ENCODE measurements around the gene CNTNAP2.
A peak's percentile ranks its signal among the peaks of the same experiment; 100 is the strongest.

CNTNAP2 gene

DNA sequence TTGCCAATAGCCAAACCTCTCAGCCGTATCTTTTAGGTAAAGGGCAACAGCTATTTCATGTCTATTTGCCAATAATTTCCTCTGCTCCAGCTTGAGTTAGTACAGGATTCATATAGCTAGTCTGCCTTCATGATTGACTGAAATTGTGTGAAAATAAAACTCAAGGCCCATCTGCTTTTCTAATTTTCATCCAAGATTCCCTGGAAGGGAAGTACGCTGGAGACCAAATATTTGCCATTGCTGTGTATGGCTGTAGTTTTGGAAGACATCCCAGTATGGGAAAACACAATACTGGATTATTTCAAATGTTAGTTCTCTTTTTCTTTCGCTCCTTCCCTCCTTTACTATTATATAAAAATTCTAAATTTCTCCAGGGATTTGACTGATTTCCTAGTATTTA lies 652.4 kb downstream of the CNTNAP2 start:
- DNase-seq (ENCODE audit: low spot score): no peak

DNA sequence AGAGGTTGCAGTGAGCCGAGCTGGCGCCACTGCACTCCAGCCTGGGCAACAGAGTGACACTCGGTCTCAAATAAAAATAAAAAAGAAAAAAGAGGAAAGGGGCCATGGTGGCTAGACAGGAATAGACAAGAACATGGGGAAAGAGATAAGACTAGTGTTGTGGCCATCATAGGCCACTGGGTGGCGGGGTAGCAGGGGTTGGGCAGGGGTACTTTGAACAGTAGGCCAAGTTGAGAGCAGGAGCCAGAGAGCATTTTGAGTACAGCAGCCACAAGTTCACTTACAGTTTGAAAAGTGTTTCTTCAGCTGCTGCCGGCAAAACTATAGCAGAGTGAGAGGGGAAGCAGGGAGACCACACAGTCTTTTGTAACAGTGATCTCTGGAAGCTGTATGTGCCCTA lies 656.0 kb downstream of the CNTNAP2 start:
- DNase-seq (ENCODE audit: low spot score): no peak

DNA sequence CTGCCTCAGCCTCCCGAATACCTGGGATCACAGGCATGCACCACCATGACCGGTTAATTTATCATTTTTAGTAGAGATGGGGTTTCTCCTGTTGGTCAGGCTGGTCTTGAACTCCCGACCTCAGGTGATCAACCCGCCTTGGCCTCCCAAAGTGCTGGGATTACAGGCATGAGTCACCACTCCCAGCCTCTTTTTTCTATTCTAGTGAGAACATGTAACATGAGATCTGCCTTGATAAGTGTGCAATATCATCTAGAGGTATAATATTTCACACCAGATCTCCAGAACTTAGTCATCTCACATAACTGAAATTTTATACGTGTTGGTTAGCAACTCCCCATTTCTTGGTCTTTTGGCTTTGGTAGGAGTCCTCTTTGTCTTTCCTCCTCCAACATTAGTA lies 656.9 kb downstream of the CNTNAP2 start:
- no peak for DNase-seq (ENCODE audit: low spot score)

DNA sequence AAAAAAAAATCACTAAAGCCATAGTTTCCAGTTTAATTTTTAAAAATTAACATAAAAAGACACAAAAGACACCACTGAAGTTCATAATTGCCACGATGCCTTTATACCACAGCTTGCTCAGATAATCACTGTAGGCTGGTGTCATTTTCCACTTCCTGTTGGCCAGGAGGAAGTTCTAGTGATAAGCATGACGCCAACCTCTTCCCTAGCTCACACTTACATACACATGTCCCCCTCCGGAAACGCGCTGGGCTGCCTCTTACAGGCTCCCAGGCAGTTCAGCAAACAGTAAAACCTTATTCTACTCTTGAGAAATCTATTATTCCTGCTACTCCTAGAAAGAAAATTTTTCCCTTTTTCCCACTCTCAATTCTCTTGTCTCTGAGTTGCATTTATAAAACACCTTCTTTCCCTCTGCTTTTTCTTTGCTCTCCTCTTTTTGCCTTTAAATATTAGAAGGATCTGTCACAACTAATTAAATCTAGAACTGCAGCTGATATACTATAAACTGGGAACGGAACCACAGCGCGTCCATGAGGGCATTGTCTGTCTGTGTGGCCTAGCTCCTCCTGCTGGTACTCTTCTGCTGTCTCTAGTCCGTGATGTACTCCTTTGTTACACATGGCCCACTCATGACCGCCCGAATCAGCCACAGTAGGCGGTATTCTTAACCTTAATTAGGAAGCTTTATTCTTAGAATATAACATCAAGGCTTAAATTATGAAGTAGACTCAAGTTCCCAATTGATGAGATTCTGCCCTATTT lies 664.9 kb downstream of the CNTNAP2 start:
- DNase-seq (ENCODE audit: low spot score): no peak

DNA sequence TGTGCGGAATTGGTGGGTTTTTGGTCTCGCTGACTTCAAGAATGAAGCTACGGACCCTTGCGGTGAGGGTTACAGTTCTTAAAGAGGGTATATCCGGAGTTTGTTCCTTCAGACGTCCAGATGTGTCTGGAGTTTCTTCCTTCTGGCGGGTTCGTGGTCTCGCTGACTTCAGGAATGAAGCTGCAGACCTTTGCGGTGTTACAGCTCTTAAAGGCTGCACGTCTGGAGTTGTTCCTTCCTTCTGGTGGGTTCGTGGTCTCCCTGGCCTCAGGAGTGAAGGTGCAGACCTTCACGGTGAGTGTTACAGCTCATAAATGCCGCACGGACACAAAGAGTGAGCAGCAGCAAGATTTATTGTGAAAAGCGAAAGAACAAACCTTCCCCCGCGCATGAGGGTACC lies 670.7 kb downstream of the CNTNAP2 start:
- DNase-seq (ENCODE audit: low spot score): no peak

DNA sequence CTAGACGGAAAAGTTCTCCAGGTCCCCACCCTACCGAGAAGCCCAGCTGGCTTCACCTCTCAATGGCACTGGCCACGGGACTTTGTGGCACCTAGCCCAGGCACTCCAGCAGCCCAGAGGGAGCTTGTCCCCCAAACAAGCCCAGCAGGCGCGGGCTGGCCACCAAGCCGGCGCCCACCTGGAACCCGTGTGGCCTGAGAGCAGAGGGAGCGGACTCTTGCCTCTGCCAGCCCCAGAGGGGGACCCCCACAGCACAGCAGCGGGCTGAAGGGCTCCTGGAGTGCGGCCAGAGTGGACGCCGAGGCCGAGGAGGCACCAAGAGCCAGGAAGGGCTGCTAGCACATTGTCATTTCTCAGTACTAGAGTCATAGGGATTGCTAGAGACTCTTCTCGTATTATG lies 671.4 kb downstream of the CNTNAP2 start:
- DNase-seq (ENCODE audit: low spot score): no peak

DNA sequence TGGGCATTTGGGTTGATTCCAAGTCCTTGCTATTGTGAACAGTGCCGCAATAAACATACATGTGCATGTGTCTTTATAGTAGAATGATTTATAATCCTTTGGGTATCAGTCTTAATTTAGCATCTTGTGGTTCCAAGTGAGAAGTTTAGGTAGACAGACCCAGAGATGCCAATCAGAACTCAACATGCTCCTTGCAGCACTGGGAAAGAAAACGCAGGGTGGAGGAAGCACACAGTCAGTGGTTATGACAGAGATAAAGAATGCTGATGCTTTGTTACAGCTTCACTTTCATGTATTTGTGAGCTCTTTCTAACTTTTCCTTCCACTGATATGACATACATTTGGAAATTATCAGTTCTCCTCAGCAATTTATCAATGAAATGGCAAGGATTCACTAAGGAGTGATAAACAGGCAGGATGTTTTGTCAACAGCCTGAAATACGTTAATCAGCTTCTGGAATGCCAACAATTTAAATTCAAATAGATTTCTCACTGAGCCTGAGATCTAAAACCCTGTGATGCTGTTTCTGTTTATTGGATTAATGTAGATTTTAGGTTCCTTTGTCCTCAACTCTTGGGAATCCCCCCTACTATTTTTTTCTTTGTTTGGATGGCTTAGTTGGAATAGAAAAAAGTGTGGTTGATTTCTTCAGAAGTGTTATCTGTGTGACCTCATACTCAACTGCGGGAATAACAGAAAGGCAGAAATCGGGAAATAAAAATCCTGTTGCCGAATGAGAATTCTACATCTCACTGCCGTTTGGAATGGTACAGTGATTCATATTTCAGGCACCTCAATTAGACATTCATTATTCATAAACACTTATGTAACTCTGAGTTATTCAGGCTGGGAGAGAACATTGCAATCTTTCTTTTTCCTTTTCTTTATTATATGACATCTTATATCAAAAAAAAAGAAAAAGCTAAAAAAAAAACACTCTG lies 675.0 kb downstream of the CNTNAP2 start:
- peak; percentile 52 for DNase-seq (ENCODE audit: low spot score)

DNA sequence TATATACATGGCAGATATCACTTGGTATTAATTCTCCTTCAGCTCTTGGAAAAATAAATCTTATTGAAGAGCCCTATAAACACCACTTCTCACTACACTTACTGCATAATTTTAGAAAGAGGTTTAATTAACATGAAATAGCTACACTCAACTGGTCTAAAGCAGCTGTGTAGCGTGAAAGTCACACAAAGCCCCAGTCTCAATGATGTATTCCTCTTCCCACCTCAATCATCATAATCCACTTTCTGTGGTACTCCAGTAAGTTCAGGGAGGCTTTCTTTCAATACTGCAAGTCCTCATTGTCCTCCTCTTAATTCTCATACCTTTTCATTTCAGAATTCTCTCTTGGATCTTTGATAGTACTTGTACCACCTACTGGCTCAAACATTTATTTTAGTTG lies 688.0 kb downstream of the CNTNAP2 start:
- no peak for DNase-seq (ENCODE audit: low spot score)

DNA sequence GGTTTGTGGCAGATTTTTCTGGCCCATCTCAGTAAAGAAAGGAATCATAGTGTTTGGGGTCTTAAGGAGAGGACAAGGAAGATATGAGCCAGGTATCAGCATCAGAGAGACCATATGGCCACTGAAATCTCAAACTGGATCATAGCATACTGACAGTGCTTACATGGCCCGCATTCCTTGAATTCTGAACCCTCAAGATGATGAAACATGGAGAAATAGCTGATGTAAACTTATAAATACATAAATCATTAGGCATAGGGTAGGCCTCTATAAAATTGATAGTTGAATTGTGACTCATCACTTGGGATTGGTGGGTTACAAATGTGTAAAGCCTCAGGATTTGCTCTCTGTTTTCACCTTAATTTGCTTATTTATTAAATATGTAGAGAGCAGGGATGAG lies 688.5 kb downstream of the CNTNAP2 start:
- DNase-seq (ENCODE audit: low spot score): no peak

DNA sequence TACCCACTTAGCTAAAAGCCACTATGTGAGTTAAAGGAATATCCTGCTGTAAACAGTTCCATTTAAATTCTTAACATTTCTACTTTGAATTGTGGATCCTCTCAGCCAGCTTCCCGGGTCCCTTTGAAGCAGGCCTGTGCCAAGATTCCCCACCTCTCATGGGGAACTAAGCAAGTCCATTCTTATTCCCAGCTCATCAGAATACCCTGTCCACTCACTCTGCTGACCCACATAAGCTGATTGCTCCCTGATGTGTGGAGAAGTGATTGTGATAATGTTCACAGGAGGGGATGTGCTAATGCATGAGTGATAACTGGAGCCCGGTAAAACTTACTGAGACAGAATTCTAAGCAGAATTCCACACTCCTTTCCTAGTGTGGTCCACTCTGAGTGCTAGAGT lies 709.7 kb downstream of the CNTNAP2 start:
- DNase-seq (ENCODE audit: low spot score): no peak

DNA sequence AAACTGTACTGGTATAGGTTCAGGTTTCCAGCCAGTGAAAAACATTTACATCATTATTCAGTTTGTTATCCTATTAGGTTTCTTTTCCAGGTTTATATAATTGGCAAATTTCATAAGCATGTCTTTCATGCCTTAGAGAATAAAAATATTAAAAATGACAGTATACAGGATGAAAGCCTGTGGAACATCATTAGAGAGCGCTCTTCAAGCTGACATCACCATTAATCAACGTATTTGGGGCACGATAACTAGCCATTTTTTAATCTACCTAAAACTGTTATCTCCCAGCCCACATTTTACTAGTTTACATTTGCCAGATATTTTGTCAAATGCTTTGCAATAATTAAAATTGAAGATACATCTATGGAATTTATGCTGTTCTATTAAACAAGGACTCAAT lies 714.1 kb downstream of the CNTNAP2 start:
- DNase-seq (ENCODE audit: low spot score): no peak

DNA sequence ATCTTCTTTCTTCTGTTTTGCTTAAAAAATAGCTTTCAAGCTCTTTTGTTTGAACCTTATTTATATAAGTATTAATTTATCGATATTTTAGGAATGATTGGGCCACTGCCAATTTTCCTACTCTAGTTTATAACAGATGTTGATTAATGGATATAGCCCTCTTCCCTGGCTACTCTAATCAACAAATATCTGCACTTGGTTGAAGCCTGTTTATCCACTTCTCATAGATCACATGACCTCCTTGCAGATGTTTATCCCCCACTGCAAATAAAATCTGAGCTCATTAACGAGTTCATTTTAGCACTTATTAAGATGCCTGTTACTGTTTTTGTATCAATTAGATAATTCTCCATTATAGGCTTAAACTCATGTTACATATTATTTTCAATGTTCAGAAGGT lies 715.3 kb downstream of the CNTNAP2 start:
- no peak for DNase-seq (ENCODE audit: low spot score)

DNA sequence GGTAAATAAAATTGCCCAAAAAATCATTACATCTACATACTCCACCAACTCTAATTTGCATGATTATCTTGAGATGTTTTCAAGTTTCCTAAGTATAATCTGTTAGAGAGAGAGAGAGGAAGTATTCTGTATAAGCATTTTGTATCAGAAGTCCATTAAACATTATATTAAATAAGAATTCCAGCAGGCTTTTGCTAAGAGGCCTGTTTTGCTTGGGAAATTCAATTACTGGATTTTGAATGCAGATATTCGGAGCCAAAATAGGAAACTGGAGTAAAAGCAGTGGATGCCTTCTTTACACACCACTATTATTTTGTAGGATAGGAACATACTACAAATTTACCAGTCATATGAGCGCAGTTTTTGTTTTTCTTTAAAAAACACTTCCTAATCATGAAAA lies 727.8 kb downstream of the CNTNAP2 start:
- no peak for DNase-seq (ENCODE audit: low spot score)

DNA sequence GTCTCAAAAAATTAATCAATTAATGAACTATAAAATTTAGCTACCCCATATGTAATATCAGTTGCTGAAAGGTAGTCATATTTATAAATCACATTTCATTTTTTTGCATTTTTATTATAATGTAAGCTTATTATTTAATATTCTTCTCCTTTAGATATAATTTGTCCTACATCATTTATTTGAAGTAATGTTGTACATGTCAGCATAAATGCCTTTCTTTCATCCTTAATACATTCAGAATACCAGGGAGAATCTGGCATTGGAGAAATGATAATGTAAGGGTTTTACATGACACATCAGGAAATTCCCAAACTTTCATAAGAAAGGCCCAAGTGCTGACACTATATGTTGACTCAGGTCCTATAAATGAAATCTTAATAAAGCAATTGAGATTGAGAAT lies 742.1 kb downstream of the CNTNAP2 start:
- no peak for DNase-seq (ENCODE audit: low spot score)

DNA sequence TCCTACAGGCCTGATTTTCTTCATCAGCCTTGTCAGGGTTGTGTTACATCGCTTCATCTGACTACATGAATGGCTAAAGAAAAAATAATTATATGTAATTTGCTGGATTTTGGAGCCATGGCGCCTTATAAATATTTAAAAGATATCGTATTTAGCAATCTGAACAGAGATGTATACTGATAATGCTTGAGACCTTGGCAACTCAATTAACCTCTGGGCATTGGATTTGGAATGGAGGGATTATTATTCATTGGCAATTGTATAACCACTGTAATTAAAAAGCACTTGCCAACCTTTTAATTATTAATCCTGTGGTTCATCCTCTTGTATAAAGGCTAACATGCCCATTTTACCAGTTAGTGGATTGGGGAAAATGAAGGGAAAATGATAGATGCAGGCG lies 745.1 kb downstream of the CNTNAP2 start:
- no peak for DNase-seq (ENCODE audit: low spot score)

DNA sequence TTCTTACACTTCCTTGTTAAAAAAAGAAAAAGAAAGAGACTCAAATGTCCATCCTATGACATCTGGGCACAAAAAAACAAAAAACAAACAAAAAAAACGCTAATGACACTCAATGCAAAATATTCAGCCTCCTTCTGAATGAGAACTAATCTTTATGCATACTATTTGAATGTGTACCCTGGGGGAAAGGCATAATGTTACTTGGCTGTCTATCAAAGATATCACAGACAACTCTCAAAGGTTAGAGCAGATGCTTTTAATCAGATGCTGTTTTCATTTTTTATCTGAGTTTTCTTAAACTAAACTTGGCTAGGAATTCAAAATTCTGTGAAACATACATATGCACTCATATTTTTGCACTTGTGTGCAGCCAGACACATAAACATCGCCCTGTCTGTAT lies 745.8 kb downstream of the CNTNAP2 start:
- DNase-seq (ENCODE audit: low spot score): no peak

DNA sequence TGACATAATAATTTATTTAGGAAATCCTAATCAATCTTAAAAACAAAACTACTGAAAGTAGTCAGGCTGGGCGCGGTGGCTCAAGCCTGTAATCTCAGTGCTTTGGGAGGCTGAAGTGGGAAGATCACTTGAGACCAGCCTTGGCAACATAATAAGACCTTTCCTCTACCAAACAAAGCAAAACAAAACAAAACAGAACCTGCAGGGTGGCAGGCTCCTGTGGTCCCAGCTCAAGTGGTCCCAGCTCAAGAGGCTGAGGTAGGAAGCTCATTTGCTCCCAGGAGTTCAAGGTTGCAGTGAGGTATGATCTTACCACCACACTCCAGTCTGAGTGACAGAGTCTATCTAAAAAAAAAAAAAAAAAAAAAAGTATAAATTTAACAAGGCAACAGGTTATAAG lies 748.0 kb downstream of the CNTNAP2 start:
- no peak for DNase-seq (ENCODE audit: low spot score)

DNA sequence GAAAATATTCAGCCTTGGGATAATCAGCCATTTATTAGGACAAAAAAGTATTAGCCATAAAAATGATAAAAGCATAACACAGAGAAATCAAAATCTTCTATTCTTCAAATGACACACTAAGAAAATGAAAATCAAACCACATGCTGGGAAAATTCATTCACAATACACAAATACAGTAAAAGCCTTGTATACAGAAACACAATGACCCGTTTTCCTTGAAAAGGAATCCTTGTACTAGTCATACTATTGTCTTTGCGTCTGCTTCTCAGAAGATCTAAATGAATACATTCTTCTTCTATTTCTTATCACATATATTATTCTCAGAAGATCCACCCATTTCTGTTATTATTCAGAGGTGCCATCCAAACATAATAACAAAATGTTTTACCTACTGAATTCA lies 749.1 kb downstream of the CNTNAP2 start:
- no peak for DNase-seq (ENCODE audit: low spot score)

DNA sequence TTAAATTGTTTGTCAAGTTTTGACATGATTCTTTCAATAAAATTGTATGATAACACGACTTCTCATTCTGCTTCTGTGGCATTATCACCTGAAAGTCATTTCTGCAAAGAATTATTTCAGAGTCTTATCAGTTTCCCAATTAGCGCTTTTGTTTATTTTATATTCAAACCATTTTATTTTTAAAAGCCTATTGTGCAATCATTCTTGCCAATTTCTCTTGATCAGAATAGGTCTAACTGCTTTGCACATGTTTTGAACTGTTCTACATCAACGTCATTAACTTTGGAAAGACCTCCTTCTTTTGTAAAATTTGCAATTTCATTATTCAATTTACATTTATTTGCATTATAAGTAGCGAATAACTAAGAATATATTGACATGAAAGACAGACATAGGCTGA lies 758.1 kb downstream of the CNTNAP2 start:
- DNase-seq (ENCODE audit: low spot score): no peak

DNA sequence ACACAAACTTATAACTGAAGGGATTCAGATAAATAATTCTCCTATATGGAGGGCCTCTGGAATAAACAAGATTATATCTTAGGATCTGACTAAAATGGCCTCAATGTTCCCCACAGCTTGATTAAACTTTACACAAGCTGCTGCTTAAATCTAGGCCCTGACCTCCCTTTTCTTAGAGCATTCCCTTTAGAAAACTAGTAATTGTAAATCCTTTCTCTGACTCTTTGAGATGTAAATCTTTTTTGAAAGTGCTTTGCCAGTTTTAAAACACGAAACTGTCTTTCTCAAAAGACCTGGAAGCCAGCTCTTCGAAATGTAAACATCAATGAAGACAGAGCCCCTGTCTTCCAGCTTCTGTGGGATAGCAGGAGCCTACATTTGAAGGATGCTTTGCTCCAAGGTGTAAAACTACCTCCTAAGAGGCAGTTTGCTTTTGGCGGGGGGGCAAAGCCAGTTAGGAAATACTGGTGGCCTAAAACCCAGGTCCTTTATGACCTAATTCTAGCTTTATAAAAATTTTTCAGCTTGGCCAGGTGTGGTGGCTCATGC lies 758.7 kb downstream of the CNTNAP2 start:
- DNase-seq (ENCODE audit: low spot score): no peak

DNA sequence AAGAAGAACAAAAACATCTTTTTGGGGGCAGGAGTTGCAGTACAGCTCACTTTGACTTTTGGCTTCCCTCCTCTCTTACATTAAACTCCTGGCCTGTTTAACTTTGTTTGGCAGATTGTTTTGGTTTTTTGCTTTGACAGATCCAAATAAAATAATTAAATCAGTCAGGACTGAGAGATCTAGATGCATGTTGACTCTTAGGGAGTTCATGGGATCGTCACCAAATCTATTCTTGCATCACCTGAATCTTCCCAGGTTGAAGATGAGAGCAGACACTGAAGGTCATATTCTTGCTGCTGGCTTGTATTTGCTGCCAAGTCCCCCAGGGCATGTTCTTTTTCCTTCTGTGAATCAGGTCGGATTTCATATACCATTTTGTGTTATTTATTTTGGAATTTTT lies 759.4 kb downstream of the CNTNAP2 start:
- no peak for DNase-seq (ENCODE audit: low spot score)

DNA sequence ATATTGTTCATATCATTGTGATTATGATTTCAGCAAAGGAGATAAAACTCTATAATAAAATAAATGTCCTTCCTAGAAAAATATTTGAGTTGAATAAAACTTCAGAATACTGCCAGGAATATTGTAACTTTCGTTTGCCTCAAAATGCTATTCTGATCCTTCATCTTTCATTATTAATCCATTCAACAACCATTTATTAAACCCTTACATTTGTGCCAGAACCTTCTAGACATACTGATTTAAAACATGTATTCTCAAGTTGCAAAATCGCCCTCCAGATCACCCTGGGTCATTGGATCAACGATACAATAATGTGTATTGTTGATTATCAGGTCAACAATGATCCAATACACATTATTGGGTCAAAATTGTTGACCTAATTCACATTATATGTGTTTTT lies 759.8 kb downstream of the CNTNAP2 start:
- DNase-seq (ENCODE audit: low spot score): no peak

DNA sequence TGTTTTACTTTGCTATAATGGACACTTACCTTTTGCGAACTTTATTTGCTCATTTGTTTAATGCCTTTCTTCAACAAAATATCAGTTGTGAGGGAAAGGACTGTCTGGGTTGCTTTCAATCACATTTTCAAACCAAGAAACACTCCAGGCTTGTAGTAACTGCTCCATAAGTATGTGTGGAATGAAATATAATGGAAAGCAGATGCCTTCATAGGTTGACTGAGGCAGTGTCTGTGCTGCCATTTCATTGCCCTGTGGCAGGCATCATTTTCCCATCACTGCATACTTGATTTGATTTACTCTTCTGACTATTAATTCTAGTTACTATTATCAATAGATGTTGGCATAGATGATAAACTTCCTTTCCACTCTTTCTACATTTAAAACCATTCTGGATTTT lies 762.3 kb downstream of the CNTNAP2 start:
- DNase-seq (ENCODE audit: low spot score): no peak
